PC-3 (cell line): ENCODE measurements around the gene PDLIM1.

Experiments used
- EZH2 ChIP-seq: fragments of 300-600 bp; sonication (generic); IDR thresholded peaks from one replicate; pipeline ENCODE4 v1.6.1; 2017; ENCODE audit warnings: antibody characterized with exemption, mild to moderate bottlenecking, low read length; ENCODE audit not compliant: unreplicated experiment
- EZH2phosphoT487 ChIP-seq: fragments of 300-600 bp; sonication (generic); IDR thresholded peaks from 2 replicates; pipeline ENCODE4 v1.6.1; 2018; ENCODE audit warnings: mild to moderate bottlenecking, antibody characterized with exemption, low read length, borderline replicate concordance
- TF ChIP-seq, protein P1 (sequence below): fragments of 300-600 bp; sonication (generic); conservative IDR thresholded peaks from 2 replicates; pipeline ENCODE4 v1.5.1; 2017; ENCODE audit warnings: antibody characterized with exemption, low read depth, mild to moderate bottlenecking, low read length

DNA sequence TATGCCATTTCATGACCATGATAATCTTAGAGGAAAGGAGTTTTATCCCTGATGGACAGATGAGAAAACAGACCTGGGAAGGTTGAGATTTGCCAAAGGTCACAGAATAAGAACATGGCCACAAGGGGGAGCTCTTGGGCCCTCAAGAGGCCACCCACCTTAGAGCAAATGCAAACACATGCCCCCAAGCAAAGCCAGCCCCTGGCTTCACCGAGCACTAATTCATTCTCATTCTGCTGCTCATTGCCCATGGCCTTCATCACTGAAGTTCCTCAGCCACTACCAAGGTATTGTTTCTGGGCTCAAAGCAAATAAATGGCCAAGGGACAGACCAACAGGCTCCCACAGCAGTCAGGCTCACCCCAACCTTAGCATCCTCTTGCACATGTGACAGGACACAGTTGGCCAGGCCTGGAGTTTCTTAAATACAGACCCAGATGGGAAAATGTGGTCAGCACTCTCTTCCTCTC is 44.2 kb downstream of the PDLIM1 start:
- TF ChIP-seq, protein P1, sequence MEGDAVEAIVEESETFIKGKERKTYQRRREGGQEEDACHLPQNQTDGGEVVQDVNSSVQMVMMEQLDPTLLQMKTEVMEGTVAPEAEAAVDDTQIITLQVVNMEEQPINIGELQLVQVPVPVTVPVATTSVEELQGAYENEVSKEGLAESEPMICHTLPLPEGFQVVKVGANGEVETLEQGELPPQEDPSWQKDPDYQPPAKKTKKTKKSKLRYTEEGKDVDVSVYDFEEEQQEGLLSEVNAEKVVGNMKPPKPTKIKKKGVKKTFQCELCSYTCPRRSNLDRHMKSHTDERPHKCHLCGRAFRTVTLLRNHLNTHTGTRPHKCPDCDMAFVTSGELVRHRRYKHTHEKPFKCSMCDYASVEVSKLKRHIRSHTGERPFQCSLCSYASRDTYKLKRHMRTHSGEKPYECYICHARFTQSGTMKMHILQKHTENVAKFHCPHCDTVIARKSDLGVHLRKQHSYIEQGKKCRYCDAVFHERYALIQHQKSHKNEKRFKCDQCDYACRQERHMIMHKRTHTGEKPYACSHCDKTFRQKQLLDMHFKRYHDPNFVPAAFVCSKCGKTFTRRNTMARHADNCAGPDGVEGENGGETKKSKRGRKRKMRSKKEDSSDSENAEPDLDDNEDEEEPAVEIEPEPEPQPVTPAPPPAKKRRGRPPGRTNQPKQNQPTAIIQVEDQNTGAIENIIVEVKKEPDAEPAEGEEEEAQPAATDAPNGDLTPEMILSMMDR, result peak; percentile 80
- TF ChIP-seq EZH2 (no peak), EZH2phosphoT487 (no peak)
